ENCODE results near the gene AP2M1.

DNA sequence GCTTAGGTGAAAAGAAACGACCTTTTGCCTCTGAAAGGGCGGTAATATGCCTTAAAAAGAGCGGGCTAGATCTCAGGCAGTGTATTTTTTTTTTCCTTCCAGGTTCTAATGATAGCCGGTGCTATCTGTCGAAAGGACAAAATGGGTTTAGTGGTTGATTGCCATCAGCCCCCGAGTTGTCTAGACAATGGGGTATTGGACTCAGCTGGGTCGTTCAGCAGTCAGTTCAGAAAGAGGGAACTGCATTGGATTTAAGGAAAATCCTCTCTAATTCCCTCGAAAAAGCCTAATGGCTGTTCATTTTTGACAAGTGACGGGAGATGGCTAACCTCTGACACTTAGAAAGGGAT is 38.8 kb upstream of the AP2M1 start:
- TF ChIP-seq POLR2A (IDR thresholded peaks at IDR 0.05): no peak
- TF ChIP-seq, protein P1, sequence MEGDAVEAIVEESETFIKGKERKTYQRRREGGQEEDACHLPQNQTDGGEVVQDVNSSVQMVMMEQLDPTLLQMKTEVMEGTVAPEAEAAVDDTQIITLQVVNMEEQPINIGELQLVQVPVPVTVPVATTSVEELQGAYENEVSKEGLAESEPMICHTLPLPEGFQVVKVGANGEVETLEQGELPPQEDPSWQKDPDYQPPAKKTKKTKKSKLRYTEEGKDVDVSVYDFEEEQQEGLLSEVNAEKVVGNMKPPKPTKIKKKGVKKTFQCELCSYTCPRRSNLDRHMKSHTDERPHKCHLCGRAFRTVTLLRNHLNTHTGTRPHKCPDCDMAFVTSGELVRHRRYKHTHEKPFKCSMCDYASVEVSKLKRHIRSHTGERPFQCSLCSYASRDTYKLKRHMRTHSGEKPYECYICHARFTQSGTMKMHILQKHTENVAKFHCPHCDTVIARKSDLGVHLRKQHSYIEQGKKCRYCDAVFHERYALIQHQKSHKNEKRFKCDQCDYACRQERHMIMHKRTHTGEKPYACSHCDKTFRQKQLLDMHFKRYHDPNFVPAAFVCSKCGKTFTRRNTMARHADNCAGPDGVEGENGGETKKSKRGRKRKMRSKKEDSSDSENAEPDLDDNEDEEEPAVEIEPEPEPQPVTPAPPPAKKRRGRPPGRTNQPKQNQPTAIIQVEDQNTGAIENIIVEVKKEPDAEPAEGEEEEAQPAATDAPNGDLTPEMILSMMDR (IDR thresholded peaks at IDR 0.05): no peak

All from body of pancreas (tissue), 4 donors.